ENCODE measurements around the gene RNF145. TPM values are rescaled to one million over a fixed set of nuclear protein-coding genes. Genes with fewer than 3 reads are reported as not detected.

The RNF145 gene
- total and polyA plus RNA-seq, 10 donors: 27.6 to 90.7 (median 69.6) TPM

DNA sequence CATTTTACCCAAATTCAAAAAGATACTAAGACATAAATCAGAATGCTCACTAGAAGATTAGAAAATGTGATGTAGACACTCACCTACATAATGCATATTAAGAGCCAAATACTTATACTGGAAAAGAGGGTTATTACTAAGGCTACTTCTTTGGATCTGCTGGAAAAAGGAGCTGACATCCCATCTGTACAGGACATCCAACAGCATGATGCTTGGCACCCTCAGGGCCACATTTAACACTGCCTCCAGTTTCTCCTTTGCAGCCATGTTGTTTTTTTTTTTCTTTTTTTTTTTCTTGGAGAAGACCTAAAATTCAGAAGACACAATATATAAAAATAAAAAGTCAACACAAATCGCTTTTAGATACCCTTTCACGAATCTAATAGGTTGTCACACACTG lies 6.0 kb downstream of the RNF145 start:
- no peaks in the 10 kb centered on the region for H3K9me3 ChIP-seq
- TF ChIP-seq POLR2A (IDR thresholded peaks at IDR 0.05): no peak
- no peak for TF ChIP-seq POLR2AphosphoS5 (IDR thresholded peaks at IDR 0.05)
- TF ChIP-seq, protein P1, sequence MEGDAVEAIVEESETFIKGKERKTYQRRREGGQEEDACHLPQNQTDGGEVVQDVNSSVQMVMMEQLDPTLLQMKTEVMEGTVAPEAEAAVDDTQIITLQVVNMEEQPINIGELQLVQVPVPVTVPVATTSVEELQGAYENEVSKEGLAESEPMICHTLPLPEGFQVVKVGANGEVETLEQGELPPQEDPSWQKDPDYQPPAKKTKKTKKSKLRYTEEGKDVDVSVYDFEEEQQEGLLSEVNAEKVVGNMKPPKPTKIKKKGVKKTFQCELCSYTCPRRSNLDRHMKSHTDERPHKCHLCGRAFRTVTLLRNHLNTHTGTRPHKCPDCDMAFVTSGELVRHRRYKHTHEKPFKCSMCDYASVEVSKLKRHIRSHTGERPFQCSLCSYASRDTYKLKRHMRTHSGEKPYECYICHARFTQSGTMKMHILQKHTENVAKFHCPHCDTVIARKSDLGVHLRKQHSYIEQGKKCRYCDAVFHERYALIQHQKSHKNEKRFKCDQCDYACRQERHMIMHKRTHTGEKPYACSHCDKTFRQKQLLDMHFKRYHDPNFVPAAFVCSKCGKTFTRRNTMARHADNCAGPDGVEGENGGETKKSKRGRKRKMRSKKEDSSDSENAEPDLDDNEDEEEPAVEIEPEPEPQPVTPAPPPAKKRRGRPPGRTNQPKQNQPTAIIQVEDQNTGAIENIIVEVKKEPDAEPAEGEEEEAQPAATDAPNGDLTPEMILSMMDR (IDR thresholded peaks at IDR 0.05 in 8 of 11, conservative IDR thresholded peaks at IDR 0.05 in 3 of 11): no peak
- peaks cover 0 to 30% (median 2%) of the 10 kb centered on the region in 6 donors for H3K36me3 ChIP-seq
- 79 to 82% (median 81%) methylated on average over 2 of the region's 2 CpGs for WGBS, 5 donors
- peaks cover 55 to 97% (median 72%) of the 10 kb centered on the region in 6 donors for H3K4me1 ChIP-seq
- H3K4me3 ChIP-seq: no peak overlapping the region
- H3K27me3 ChIP-seq (replicated peaks in 1 of 7): no peaks in the 10 kb centered on the region
- intact Hi-C loops (cut with DNase I; ENCODE audit: low total_unique reads): no loop called here
- H3K27ac ChIP-seq: no peak overlapping the region
- no peak for DNase-seq

DNA sequence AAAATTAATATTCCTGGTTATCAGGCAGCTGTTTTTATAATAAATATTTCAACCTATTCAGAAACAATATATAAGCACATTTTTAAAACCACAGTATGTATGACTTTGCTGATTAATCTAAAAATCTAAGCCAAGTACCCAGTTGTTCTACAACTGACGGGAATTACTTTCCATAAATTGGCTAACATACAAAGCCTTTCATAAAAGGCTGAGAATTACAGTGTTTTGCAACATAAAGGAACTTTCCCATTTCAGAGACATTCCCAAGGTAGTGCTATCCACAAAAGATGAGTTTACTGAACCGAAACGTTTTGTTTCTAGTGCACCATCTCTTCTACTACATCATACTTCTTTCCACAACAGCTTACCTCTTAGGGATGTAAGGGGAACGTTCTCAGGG lies 7.2 kb downstream of the RNF145 start:
- TF ChIP-seq, protein P1 (IDR thresholded peaks at IDR 0.05 in 8 of 11, conservative IDR thresholded peaks at IDR 0.05 in 3 of 11): no peak
- no peak for TF ChIP-seq POLR2AphosphoS5 (IDR thresholded peaks at IDR 0.05)
- TF ChIP-seq POLR2A (IDR thresholded peaks at IDR 0.05): no peak
- intact Hi-C loops (cut with DNase I; ENCODE audit: low total_unique reads): no loop called here
- no peak overlapping the region for H3K4me3 ChIP-seq
- 79 to 86% (median 81%) methylated on average over 4 of the region's 4 CpGs for WGBS, 5 donors
- H3K36me3 ChIP-seq: peaks cover 0 to 39% (median 3%) of the 10 kb centered on the region in 6 donors
- H3K4me1 ChIP-seq: peaks cover 66 to 99% (median 79%) of the 10 kb centered on the region in 6 donors
- DNase-seq: no peak
- H3K27ac ChIP-seq: no peak overlapping the region
- no peaks in the 10 kb centered on the region for H3K27me3 ChIP-seq (replicated peaks in 1 of 7)
- H3K9me3 ChIP-seq: no peaks in the 10 kb centered on the region

DNA sequence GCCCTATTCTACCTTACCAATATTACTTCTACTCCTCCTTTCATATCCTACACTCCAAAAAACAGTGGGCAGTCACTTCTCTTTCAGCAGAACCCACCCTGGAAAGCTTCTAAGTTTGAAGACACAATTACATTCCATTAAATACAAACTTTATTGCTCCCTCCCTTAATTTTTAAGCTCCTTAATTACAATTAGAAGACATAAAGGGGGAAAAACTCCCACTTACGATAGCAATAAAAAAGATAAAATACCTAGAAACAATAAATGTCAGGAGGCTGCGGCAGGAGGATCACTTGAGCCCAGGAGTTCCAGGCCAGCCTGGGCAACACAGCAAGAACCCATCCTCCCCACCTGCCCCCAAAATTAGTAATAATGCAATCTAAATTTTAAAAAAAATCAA lies 9.6 kb downstream of the RNF145 start:
- Histone ChIP-seq H3K4me1 (peaks cover 43 to 93% (median 59%) of the 10 kb centered on the region in 6 donors), H3K9me3 (no peaks in the 10 kb centered on the region), H3K27me3 (replicated peaks in 1 of 7) (no peaks in the 10 kb centered on the region), H3K27ac (peak overlapping the region in 6 of 8 donors; percentile 6 to 79 (median 66)), H3K4me3 (no peak overlapping the region), H3K36me3 (peaks cover 0 to 53% (median 3%) of the 10 kb centered on the region in 6 donors)
- WGBS, 5 donors: 93 to 100% (median 97%) methylated on average over 2 of the region's 2 CpGs
- no peak for DNase-seq
- intact Hi-C loops (cut with DNase I; ENCODE audit: low total_unique reads): no loop called here
- no peak for TF ChIP-seq POLR2AphosphoS5 (IDR thresholded peaks at IDR 0.05)
- TF ChIP-seq POLR2A (IDR thresholded peaks at IDR 0.05): no peak

DNA sequence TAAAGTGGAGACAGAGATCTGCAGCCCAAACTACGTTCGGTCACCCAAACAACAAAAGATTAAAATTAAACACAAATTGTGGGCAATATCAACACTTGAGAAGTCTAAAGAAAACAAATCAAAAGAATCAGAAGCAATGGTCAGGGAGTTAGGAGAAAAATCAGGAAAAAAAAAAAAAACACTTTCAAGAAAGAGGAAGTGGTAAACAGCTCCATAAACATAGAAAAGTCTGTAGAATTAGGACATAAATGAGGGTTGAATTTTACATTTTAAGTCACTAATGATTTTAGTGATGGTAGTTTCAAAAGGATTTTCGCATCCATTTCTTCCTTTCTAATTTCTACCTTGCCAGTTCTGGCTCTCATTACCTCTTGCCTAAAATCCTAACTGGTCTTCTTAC lies 10.1 kb downstream of the RNF145 start:
- 70 to 84% (median 82%) methylated on average over 3 of the region's 3 CpGs for WGBS, 5 donors
- intact Hi-C loops (cut with DNase I; ENCODE audit: low total_unique reads): no loop called here
- Histone ChIP-seq H3K4me1 (peaks cover 38 to 87% (median 53%) of the 10 kb centered on the region in 6 donors), H3K27ac (peak overlapping the region in 7 of 8 donors; percentile 10 to 79 (median 69)), H3K4me3 (peak overlapping the region in 1 of 8 donors; percentile 23), H3K27me3 (replicated peaks in 1 of 7) (no peaks in the 10 kb centered on the region), H3K36me3 (peaks cover 0 to 58% (median 6%) of the 10 kb centered on the region in 6 donors), H3K9me3 (no peaks in the 10 kb centered on the region)
- TF ChIP-seq POLR2A (IDR thresholded peaks at IDR 0.05): no peak
- TF ChIP-seq, protein P1 (IDR thresholded peaks at IDR 0.05 in 8 of 11, conservative IDR thresholded peaks at IDR 0.05 in 3 of 11): no peak
- TF ChIP-seq POLR2AphosphoS5 (IDR thresholded peaks at IDR 0.05): no peak
- DNase-seq: no peak

Measured in spleen (tissue), 11 donors.